Tibial nerve (tissue), 4 donors: ENCODE data around the gene DAG1.

Experiments
- CTCF ChIP-seq, 5 experiments: fragments of 200-600 bp in 3 of 5; fragments of 450-650 bp in 2 of 5; sonication (generic) in 3 of 5; IDR thresholded peaks; one replicate each; pipeline ENCODE4 v1.5.1; 2016 to 2019; ENCODE audit warnings: antibody characterized with exemption in 5 of 5, mild to moderate bottlenecking in 3 of 5, moderate library complexity in 2 of 5
- EP300 ChIP-seq, 2 donors: sonication (generic); formaldehyde crosslinking; IDR thresholded peaks; one replicate each; pipeline ENCODE4 v1.6.1; 2017; ENCODE audit warnings: antibody characterized with exemption in 2 of 2, mild to moderate bottlenecking in 1 of 2
- POLR2A ChIP-seq, 2 donors: fragments of 450-650 bp; IDR thresholded peaks; one replicate each; pipeline ENCODE4 v1.6.1; 2017; ENCODE audit warnings: antibody characterized with exemption in 2 of 2, mild to moderate bottlenecking in 2 of 2, moderate library complexity in 2 of 2

- TF ChIP-seq CTCF (IDR thresholded peaks at IDR 0.05) (no peak), EP300 (IDR thresholded peaks at IDR 0.05) (no peak), POLR2A (IDR thresholded peaks at IDR 0.05) (no peak)
Observed at GRCh38 chr3:49424816-49425215, 45.3 kb upstream of the DAG1 start.
